Anterior cingulate cortex (tissue), 58 donors: Measurements from ENCODE around the gene IRX2.

Experiments used
- DNase-seq, 58 donors: peaks; one replicate each; lab custom pipeline; 2025; lab: John Stamatoyannopoulos, UW

The IRX2 gene

GRCh38 chr5:2751592-2752021 lies at the start of gene IRX2:
Gene IRX2, minus strand, starts transcription at chr5:2751677. Its CDS starts 264 bp downstream, at chr5:2751413.
- peak in 25 of 58 donors; percentile 1 to 69 (median 27) for DNase-seq

- no peak for DNase-seq
Measured at GRCh38 chr5:2800035-2800434, 48.6 kb upstream of the IRX2 start.

GRCh38 chr5:2797981-2798380 lies 46.5 kb upstream of the IRX2 start:
- DNase-seq, result no peak

- DNase-seq, result no peak
Measured at GRCh38 chr5:2797160-2797559, 45.7 kb upstream of the IRX2 start.

GRCh38 chr5:2783223-2783622 lies 31.7 kb upstream of the IRX2 start:
- no peak for DNase-seq

- no peak for DNase-seq
Measured at GRCh38 chr5:2782658-2783057, 31.2 kb upstream of the IRX2 start.

- no peak for DNase-seq
Measured at GRCh38 chr5:2780421-2781171, 29.1 kb upstream of the IRX2 start.

- no peak for DNase-seq
Measured at GRCh38 chr5:2779459-2779858, 28.0 kb upstream of the IRX2 start.

- DNase-seq, result no peak
Measured at GRCh38 chr5:2776337-2777302, 25.1 kb upstream of the IRX2 start.

- DNase-seq, result no peak
Measured at GRCh38 chr5:2773327-2773726, 21.9 kb upstream of the IRX2 start.

- DNase-seq, result no peak
Measured at GRCh38 chr5:2767089-2767488, 15.6 kb upstream of the IRX2 start.

- no peak for DNase-seq
Measured at GRCh38 chr5:2764581-2764980, 13.1 kb upstream of the IRX2 start.

- DNase-seq, result no peak
Measured at GRCh38 chr5:2763533-2763794, 12.0 kb upstream of the IRX2 start.

- DNase-seq, result no peak
Measured at GRCh38 chr5:2762744-2763532, 11.5 kb upstream of the IRX2 start.

- no peak for DNase-seq
Measured at GRCh38 chr5:2761921-2762488, 10.5 kb upstream of the IRX2 start.

- DNase-seq, result no peak
Measured at GRCh38 chr5:2759696-2760461, 8.4 kb upstream of the IRX2 start.

GRCh38 chr5:2759091-2759490 lies 7.6 kb upstream of the IRX2 start:
- DNase-seq, result no peak

- DNase-seq, result no peak
Measured at GRCh38 chr5:2758632-2759031, 7.2 kb upstream of the IRX2 start.

GRCh38 chr5:2757563-2758351 lies 6.3 kb upstream of the IRX2 start:
- DNase-seq, result no peak
